Measurements from ENCODE around the gene FAM241B.

GRCh38 chr10:69680610-69681009, 50.6 kb downstream of the FAM241B start:
- no peak for TF ChIP-seq POLR2A (IDR thresholded peaks at IDR 0.05)
- TF ChIP-seq, protein P1, sequence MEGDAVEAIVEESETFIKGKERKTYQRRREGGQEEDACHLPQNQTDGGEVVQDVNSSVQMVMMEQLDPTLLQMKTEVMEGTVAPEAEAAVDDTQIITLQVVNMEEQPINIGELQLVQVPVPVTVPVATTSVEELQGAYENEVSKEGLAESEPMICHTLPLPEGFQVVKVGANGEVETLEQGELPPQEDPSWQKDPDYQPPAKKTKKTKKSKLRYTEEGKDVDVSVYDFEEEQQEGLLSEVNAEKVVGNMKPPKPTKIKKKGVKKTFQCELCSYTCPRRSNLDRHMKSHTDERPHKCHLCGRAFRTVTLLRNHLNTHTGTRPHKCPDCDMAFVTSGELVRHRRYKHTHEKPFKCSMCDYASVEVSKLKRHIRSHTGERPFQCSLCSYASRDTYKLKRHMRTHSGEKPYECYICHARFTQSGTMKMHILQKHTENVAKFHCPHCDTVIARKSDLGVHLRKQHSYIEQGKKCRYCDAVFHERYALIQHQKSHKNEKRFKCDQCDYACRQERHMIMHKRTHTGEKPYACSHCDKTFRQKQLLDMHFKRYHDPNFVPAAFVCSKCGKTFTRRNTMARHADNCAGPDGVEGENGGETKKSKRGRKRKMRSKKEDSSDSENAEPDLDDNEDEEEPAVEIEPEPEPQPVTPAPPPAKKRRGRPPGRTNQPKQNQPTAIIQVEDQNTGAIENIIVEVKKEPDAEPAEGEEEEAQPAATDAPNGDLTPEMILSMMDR (IDR thresholded peaks at IDR 0.05) = no peak

Data from body of pancreas (tissue), 4 donors.